T-helper 22 cell (primary cell): ENCODE measurements around the gene HERC4.
"Not testable (repeated sequence)": the region's sequence is repeated elsewhere in the genome, so short reads cannot be mapped to it uniquely, and the experiment has no call there.

Source experiments
- DNase-seq: peaks from one replicate; pipeline ENCODE4 v3.0.0-alpha.2; 2020; ENCODE audit warnings: low read depth

HERC4 gene

DNA sequence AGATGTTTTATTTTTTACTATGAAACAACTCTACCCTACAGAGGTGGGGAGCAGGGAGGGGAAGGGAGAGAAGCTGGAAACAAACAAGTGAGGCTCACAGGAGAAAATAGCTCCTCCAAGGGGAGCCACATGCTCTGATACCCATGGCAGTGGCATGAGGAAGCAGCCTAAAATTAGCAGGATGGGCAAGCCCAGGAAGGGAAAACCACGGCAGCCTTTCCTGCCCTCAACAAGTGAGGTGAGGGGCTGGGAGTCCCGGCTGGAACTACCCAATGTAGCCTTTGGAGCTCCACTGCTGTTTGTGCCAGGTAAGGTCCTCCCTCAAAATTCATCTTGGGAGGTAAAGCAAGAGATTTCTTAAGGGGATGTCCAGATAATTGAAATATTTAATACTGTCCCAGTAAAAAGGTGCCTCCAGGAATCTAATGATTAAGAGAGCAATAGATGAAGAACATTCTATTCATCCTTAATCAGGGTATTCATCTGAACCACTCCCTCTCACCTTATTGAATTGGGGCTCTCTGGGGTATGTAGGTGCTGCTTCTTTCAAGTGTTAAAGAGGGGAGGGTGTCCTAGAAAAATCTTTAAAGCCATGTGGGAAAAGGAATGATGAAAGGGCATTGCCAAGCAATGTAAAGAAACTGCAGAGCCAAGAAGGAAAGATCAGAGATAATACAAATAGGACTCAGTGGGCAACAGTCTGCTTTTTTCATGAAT is 12.8 kb upstream of the HERC4 start:
- no peak for DNase-seq

- no peak for DNase-seq
Observed at GRCh38 chr10:68086910-68087684, 12.0 kb upstream of the HERC4 start.

GRCh38 chr10:68086011-68086410 is 10.9 kb upstream of the HERC4 start:
- no peak for DNase-seq

DNA sequence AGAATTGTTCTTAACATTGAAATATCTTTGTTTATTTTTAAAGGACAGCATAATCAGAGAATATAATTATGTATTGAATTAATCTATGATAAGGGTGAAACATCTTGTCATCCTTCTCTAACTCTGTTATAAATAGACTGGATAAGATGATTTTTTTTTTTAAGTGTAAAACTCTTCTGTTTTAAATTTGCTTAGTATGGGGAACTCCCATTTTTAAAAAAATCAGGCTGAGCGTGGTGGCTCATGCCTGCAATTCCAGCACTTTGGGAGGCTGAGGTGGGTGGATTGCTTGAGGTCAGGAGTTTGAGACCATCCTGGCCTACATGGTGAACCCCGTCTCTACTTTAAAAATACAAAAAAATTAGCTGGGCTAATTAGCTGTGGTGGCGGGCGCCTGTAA is 9.4 kb upstream of the HERC4 start:
- no peak for DNase-seq

GRCh38 chr10:68083953-68084352 is 8.9 kb upstream of the HERC4 start:
- DNase-seq, result no peak

GRCh38 chr10:68082872-68083271 is 7.8 kb upstream of the HERC4 start:
- no peak for DNase-seq

DNA sequence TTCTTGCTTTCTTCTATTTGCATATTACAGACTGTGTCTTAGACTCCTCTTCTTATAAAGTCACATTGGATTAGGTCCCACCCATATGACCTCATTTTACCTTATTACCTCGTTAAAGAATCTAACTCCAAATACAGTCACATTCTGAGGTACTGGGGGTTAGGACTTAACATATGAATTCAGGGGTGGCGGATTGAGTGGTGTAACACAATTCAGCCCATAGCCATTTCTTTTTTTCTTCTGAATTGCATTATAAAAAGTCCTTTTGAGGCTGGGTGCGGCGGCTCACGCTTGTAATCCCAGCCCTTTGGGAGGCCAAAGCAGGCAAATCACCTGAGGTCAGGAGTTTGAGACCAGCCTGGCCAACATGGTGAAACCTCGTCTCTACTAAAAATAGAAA is 6.8 kb upstream of the HERC4 start:
- DNase-seq, result no peak

DNA sequence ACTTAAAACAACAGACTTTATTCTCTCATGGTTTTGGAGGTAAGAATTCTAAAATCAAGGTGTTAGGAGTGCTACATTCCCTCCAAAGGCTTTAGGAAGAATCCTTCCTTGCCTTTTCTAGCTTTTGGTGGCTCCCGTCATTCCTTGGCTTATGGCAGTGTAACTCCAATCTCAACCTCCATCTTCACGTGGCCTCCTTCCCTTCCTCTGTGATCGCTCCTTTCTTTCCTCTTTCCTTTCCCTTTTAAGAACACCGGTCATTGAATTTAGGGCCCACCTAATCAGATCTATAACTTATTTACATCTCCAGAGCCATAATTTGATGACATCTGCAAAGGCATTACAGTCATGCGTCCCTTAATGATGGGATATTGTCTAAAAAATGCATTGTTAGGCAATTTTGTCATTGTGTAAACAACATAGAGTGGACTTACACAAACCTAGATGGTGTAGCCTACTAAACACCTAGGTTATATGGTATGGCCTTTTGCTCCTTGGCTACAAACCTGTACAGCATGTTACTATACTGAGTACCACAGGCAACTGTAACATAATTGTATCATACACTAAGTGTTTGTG is 5.9 kb upstream of the HERC4 start:
- no peak for DNase-seq

- no peak for DNase-seq
Observed at GRCh38 chr10:68079434-68079833, 4.4 kb upstream of the HERC4 start.

DNA sequence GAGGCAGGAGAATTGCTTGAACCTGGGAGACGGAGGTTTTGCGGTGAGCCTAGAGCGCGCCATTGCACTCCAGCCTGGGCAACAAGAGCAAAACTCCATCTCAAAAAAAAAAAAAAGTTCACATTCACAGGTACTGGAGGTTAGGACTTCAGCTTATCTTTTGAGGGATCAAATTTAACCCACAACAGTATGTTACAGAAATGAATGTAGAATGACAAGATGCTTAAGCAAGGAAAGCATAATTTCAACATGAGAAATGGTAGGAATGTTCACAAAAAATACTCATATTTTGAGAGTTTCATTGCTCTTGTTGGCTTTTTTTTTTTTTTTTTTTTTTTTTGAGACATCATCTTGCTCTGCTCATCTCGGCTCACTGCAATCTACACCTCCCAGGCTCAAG is 1.9 kb upstream of the HERC4 start:
- no peak for DNase-seq

DNA sequence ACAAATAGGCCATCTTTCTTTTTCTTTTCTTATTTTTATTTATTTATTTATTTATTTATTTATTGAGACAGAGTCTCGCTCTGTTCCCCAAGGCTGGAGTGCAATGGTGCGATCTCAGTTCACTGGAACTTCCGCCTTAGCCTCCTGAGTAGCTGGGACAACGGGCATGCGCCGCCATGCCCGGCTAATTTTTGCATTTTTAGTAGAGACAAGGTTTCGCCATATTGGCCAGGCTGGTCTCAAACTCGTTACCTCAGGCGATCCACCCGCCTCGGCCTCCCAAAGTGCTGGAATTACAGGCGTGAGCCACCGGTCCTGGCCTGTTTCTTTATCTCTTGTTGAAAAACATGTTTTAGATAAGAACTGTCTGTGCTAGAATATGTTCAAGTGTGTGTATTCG is 998 bp upstream of the HERC4 start:
- not testable (repeated sequence) for DNase-seq

DNA sequence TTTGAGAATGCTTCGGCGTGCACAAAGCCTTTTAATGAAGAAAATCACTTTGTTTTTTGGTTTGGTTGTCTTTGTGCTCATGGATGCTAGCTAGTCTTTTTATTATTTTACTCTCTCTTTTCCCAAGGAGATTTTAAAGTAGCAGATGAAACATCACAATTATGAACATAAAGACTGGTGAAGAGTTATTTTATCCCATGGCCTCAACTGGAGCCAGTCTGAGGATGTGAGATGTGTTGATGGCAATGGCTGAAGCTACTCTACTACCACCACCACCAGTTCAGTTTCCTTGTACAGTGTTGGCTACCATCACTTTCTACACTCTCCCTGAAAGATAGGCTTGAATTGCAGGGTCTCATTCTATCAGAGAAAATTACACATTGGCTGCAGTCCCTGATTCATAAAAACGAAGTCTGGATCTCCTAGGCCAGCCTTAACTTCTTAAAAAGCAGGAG is 494 bp upstream of the HERC4 start:
- DNase-seq, result no peak

GRCh38 chr10:68074031-68074774 is 880 bp downstream of the HERC4 start:
- DNase-seq, result no peak

DNA sequence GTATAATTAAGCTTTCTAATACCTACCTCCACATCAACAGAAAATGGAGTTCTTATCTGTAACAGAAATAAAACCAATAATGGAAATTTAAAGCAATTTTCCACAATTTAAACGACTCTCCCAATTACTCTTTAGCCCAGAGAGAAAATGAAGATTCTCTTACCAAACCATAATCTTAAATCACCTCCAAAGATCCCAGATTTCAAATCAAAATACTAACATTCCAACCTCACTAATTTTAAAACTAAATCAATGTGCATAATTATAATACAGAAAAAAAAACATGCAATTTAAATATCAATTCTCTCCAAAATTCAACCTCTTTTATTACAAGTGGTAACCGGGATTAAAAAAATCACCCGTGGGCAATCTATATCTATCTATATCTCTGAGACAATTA is 1.5 kb downstream of the HERC4 start:
- DNase-seq, result no peak

GRCh38 chr10:68067508-68067907 is 7.6 kb downstream of the HERC4 start:
- DNase-seq, result no peak

GRCh38 chr10:68067029-68067428 is 8.1 kb downstream of the HERC4 start:
- DNase-seq, result no peak

DNA sequence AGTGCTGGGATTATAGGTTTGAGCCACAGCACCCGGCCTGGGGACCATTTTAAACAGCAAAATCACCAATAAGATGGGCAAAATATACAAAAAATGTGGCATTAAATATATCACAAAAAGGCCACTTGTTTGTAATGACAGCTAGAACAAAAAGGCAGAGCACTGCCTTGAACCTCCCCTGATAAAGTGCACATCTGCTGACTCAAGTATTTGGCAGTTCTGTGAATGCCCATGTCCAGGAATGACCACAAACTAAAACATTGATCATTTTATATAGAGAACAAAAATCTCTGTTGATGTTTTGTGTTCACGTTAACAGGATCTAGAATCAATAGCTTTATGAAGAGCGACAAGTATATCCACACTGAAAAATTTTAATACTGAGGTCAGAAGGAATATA is 21.5 kb downstream of the HERC4 start:
- DNase-seq, result no peak

DNA sequence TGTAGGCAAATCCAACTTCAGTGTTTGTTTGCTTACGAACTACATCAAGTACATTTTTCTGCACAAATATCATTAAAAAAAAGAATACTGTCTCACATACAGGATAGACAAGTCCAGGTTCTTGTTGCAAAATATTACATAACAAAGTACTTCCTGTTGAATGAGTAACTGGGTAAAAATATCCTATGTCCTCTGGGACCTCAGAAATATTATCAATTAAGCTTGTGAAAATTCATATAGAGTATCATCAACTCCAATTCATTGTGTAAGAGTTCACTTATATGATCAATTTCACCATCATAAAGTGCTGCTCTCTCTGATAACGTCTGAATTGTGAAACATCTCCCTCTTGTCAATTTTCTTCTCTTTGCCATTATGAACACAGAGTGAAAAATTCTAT is 22.6 kb downstream of the HERC4 start:
- DNase-seq, result no peak

- no peak for DNase-seq
Observed at GRCh38 chr10:68049289-68050078, 25.6 kb downstream of the HERC4 start.

- no peak for DNase-seq
Observed at GRCh38 chr10:68047554-68048327, 27.3 kb downstream of the HERC4 start.

DNA sequence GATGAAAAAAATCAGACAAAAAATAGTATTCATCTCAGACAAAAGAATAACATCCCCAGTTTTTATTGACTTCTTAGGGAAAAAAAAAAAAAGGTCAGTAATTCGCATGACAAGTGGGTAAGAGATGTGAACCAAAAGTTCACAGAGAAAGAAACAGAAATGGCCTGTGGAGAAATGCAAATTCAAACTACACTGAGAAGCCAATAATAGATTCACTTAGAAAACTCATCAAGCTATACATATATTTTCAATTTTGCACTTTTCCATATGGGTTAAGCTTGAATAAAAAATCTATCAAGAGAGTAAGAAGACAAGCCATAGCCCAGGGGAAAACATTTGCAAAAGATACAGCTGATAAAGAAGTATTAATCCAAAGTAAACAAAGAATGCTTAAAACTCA is 28.0 kb downstream of the HERC4 start:
- DNase-seq, result no peak
